K562 (cell line): ENCODE results near the gene GPR176. TPM values are rescaled to one million over a fixed set of nuclear protein-coding genes. Genes with fewer than 3 reads are reported as not detected.

Experiments used
- ATAC-seq: fragments of 200-7000 bp; cut with Tn5 transposase; 3 replicates; pipeline ENCODE4 v1.9.1; 2020; ENCODE audit warnings: moderate library complexity
- BruUV-seq: library from RNA; stranded (reverse); fragments of 400-500 nt; replicated peaks from 2 replicates; lab custom pipeline; 2021; lab: Mats Ljungman, UMichigan
- CTCF ChIA-PET: fragments of 300-600 bp; formaldehyde crosslinking; extraction: SDS; loops from one replicate; lab custom pipeline; 2021; ENCODE audit warnings: low intra/inter-chr PET ratio; lab: Yijun Ruan, JAX
- POLR2A ChIA-PET: fragments of 300-600, 350-650 bp; sonication (Branson Sonifier 250); formaldehyde crosslinking; extraction: SDS; loops from one replicate; lab custom pipeline; 2021; ENCODE audit warnings: antibody characterized with exemption, inconsistent platforms; lab: Yijun Ruan, JAX
- DNase-seq, 4 experiments: peaks; one replicate each; pipeline versions ENCODE4 v3.0.0 to v3.0.0-alpha.2; 2011 to 2018; ENCODE audit warnings: low spot score in 3 of 4, mixed read lengths in 3 of 4; ENCODE audit errors: extremely low read depth in 1 of 4
- FAIRE-seq: peaks from 2 replicates; lab custom pipeline; 2011; peaks lifted over from hg19 to GRCh38; lab: Jason Lieb, UNC
- H2AFZ ChIP-seq: 2 replicates; pipeline ENCODE4 v1.6.0; 2011; ENCODE audit warnings: low read depth, low read length, control low read depth, inconsistent platforms
- H3K27ac ChIP-seq: fragments of 200-600 bp; 3 replicates; pipeline ENCODE4 v1.8.0; 2011; ENCODE audit warnings: low read depth, mild to moderate bottlenecking, control low read depth, inconsistent platforms, low read length, moderate library complexity, mixed read lengths; ENCODE audit errors: extremely low read depth
- H3K27me3 ChIP-seq, 2 experiments: fragments of 300-600 bp in 1 of 2; 2 replicates in 1 of 2; 3 replicates in 1 of 2; pipeline versions ENCODE4 v1.6.0 to v1.8.0; 2011; ENCODE audit warnings: inconsistent platforms in 2 of 2, low read length in 2 of 2, mild to moderate bottlenecking in 1 of 2, mixed read lengths in 1 of 2, moderate library complexity in 1 of 2; ENCODE audit not compliant: control insufficient read depth in 2 of 2, insufficient read depth in 2 of 2
- H3K36me3 ChIP-seq: fragments of 300-600 bp; 3 replicates; pipeline ENCODE4 v1.8.0; 2011; ENCODE audit warnings: mild to moderate bottlenecking, low read length, inconsistent platforms; ENCODE audit not compliant: control insufficient read depth, insufficient read depth
- H3K4me1 ChIP-seq, 2 experiments: fragments of 200-600 bp in 1 of 2; replicated peaks in 1 of 2; 2 replicates in 1 of 2; 3 replicates in 1 of 2; pipeline versions ENCODE4 v1.5.1 to v1.8.0; 2011; ENCODE audit warnings: inconsistent platforms in 2 of 2, low read length in 2 of 2, mild to moderate bottlenecking in 1 of 2, mixed read lengths in 1 of 2, moderate library complexity in 1 of 2; ENCODE audit not compliant: control insufficient read depth in 2 of 2, insufficient read depth in 2 of 2
- H3K4me2 ChIP-seq: 2 replicates; pipeline ENCODE4 v1.6.1; 2011; ENCODE audit warnings: low read length, control low read depth, inconsistent platforms, mixed read lengths; ENCODE audit not compliant: insufficient read depth
- H3K4me3 ChIP-seq: fragments of 200-600 bp; sonication (generic), shearing (Covaris generic); 2 replicates; pipeline ENCODE4 v1.5.1; 2016; ENCODE audit warnings: control low read depth, inconsistent platforms
- H3K79me2 ChIP-seq: fragments of 200-600 bp; 3 replicates; pipeline ENCODE4 v1.8.0; 2011; ENCODE audit warnings: low read length, inconsistent platforms; ENCODE audit not compliant: control insufficient read depth, insufficient read depth
- H3K9ac ChIP-seq, 2 experiments: 2 replicates each; pipeline versions ENCODE4 v1.6.0 to v1.6.1; 2011; ENCODE audit warnings: low read depth in 2 of 2, low read length in 2 of 2, control low read depth in 1 of 2, inconsistent platforms in 1 of 2, mild to moderate bottlenecking in 1 of 2, mixed read lengths in 1 of 2; ENCODE audit not compliant: insufficient read depth in 1 of 2
- H3K9me1 ChIP-seq: one replicate; pipeline ENCODE4 v1.6.0; 2011; ENCODE audit warnings: inconsistent platforms, mild to moderate bottlenecking, low read length, moderate library complexity; ENCODE audit not compliant: control insufficient read depth, insufficient read depth
- H3K9me3 ChIP-seq: replicated peaks from 2 replicates; pipeline ENCODE4 v1.5.1; 2011; ENCODE audit warnings: low read depth, low read length, inconsistent platforms; ENCODE audit not compliant: control insufficient read depth, insufficient read depth
- H4K20me1 ChIP-seq: replicated peaks from 2 replicates; pipeline ENCODE4 v1.6.1; 2011; ENCODE audit warnings: low read length, inconsistent platforms, mixed read lengths; ENCODE audit not compliant: control insufficient read depth, insufficient read depth
- E2F5 ChIP-seq: sonication (generic); formaldehyde crosslinking; IDR thresholded peaks from 2 replicates; pipeline ENCODE4 v1.8.0; 2022; ENCODE audit warnings: mild to moderate bottlenecking, missing genetic modification reagents
- HNRNPLL ChIP-seq: fragments of 200-400 bp; formaldehyde crosslinking; IDR thresholded peaks from 2 replicates; pipeline ENCODE4 v1.6.1; 2017; ENCODE audit warnings: low read length, low read depth, mild to moderate bottlenecking; ENCODE audit not compliant: poor library complexity, severe bottlenecking
- KHSRP ChIP-seq: fragments of 450-650 bp; IDR thresholded peaks from 2 replicates; pipeline ENCODE4 v1.6.1; 2017
- SMARCC2 ChIP-seq: fragments of 450-650 bp; IDR thresholded peaks from 2 replicates; pipeline ENCODE4 v1.6.1; 2017; ENCODE audit warnings: antibody characterized with exemption, moderate library complexity, mild to moderate bottlenecking, low read depth
- TCF7L2 ChIP-seq: fragments of 150-350 bp; IDR thresholded peaks from 2 replicates; pipeline ENCODE4 v1.6.1; 2016; ENCODE audit warnings: low read depth, mild to moderate bottlenecking, low read length, moderate library complexity
- ZFP1 ChIP-seq: fragments of 450-650 bp; formaldehyde crosslinking; IDR thresholded peaks from 2 replicates; pipeline ENCODE4 v1.4.0; 2020; ENCODE audit warnings: mild to moderate bottlenecking, mixed read lengths
- ZNF444 ChIP-seq: fragments of 250-450 bp; sonication (Bioruptor Pico); IDR thresholded peaks from 2 replicates; pipeline ENCODE4 v1.4.0; 2020; ENCODE audit warnings: mild to moderate bottlenecking, moderate library complexity
- WGBS: fragments of 100-300 bp; shearing (Covaris generic); methylation state at CpG from one replicate; pipeline ENCODE4 v1.1.6; 2016; ENCODE audit warnings: low coverage, mixed read lengths; ENCODE audit not compliant: insufficient coverage; ENCODE audit errors: missing lambda C conversion rate; 5-methylcytosine and 5-hydroxymethylcytosine counted together
- in situ Hi-C: fragments of 300-500 bp; cut with MboI; formaldehyde crosslinking; loops from 4 replicates; pipeline ENCODE4 v1.15.0; 2018; ENCODE audit warnings: inconsistent platforms, mixed read lengths
- intact Hi-C: fragments of 100-400 bp; cut with micrococcal nuclease; formaldehyde crosslinking; loops from 2 replicates; pipeline ENCODE4 v1.14.2; 2022
- polyA plus RNA-seq, 8 experiments: library from polyadenylated mRNA; depleted of rRNA in 4 of 8; stranded (reverse) in 5 of 8; unstranded in 3 of 8; fragments of >200 nt; fragmentation: Nextera tagmentation in 2 of 8; fragmentation: Illumina TruSeq in 1 of 8; extraction: Ambion mirVana in 2 of 8; extraction: Trizol in 1 of 8; gene quantifications; 2 replicates each; pipeline versions ENCODE4 v1.2.1 to v1.2.3, GENCODE V29; 2011 to 2014; ENCODE audit warnings: inconsistent platforms in 1 of 8, missing spikeins in 1 of 8
- total RNA-seq, 7 experiments: library from RNA; depleted of rRNA in 6 of 7; stranded (reverse); fragments of >200 nt in 6 of 7; fragmentation: Illumina TruSeq in 2 of 7; extraction: Trizol in 2 of 7; gene quantifications; 2 replicates each; pipeline versions ENCODE4 v1.2.1 to v1.2.3, GENCODE V29; 2011 to 2021; ENCODE audit warnings: low replicate concordance in 1 of 7
- TF ChIP-seq, protein P1 (sequence below): fragments of 450-650 bp; IDR thresholded peaks from 2 replicates; pipeline ENCODE4 v1.6.1; 2016; ENCODE audit warnings: low read depth, mild to moderate bottlenecking, moderate library complexity

The GPR176 gene
- total and polyA plus RNA-seq, 9 of the 15 experiments (the other 6 are each of a cell fraction or from before 2014, with no cell fraction given): 0.03 to 1.2 (median 0.76) TPM

DNA sequence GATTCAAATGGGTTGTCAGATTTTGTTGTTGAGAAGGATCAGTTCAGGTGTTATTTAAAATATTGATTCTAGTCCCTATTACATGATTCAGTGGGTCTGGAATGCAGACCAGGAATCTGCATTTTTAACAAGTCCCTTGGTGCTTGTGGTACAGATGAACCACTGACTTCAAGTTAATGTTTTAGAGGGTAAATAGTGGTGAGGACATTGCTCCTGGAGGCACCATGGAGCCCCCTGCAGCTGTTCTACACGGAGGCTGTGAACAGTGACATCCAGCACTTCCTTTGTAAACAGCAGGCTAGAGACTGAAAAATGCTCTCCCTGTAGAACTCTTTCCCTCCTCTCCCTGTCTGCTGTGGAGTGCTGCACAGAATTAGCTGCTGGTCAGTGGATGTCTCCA, 132.6 kb downstream of the GPR176 start (continued):
- TF ChIP-seq, protein P1, sequence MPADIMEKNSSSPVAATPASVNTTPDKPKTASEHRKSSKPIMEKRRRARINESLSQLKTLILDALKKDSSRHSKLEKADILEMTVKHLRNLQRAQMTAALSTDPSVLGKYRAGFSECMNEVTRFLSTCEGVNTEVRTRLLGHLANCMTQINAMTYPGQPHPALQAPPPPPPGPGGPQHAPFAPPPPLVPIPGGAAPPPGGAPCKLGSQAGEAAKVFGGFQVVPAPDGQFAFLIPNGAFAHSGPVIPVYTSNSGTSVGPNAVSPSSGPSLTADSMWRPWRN: no peak
- TF ChIP-seq HNRNPLL (no peak), KHSRP (no peak), TCF7L2 (no peak), E2F5 (CRISPR knock-in tag) (no peak), ZNF444 (CRISPR knock-in tag) (no peak), ZFP1 (CRISPR knock-in tag) (no peak)

GRCh38 chr15:39786447-39787056, 133.5 kb downstream of the GPR176 start:
- H3K27ac ChIP-seq: no peak overlapping the region
- DNase-seq: peak in 3 of 4 experiments; percentile 22 to 61 (median 48)
- WGBS: 4% methylated on average over 5 of the region's 5 CpGs
- H4K20me1 ChIP-seq: no peaks in the 10 kb centered on the region
- no TSS peak for BruUV-seq
- no peak overlapping the region for H3K4me3 ChIP-seq
- no peaks in the 10 kb centered on the region for H3K27me3 ChIP-seq
- H3K9me3 ChIP-seq: no peaks in the 10 kb centered on the region
- ChIA-PET CTCF (interaction anchor here (0.7 to 4.6 kb wide), 8 partner anchors 87 to 523 kb away, joined by 3 to 22 read pairs (median 3); no protein-coding TSS in a partner anchor), POLR2A (no interaction called here)
- H3K36me3 ChIP-seq: no peaks in the 10 kb centered on the region
- H3K9ac ChIP-seq: no peak overlapping the region
- peaks cover 13% of the 10 kb centered on the region for H3K79me2 ChIP-seq
- H3K4me1 ChIP-seq: peaks cover 0 to 8% of the 10 kb centered on the region in 2 experiments; a peak in 3 of 5 replicates
- no peak overlapping the region for H3K4me2 ChIP-seq
- intact Hi-C loops (loop anchor here (1.0 to 5.0 kb wide), 5 partner anchors 89 to 486 kb away; no protein-coding TSS in a partner anchor), in situ Hi-C loops (loop anchor here (5.0 to 25.0 kb wide), 2 partner anchors 136 to 226 kb away; partner anchors contain the start of gene GPR176)
- ATAC-seq: no peak
- no peaks in the 10 kb centered on the region for H3K9me1 ChIP-seq
- peak; percentile 68 for FAIRE-seq
- no peak overlapping the region; the same call in 1 of the 2 replicates for H2AFZ ChIP-seq
- no peak for TF ChIP-seq SMARCC2
